ENCODE data around the gene TTLL6.

GRCh38 chr17:48779421-48779820 lies 37.6 kb downstream of the TTLL6 start:
- TF ChIP-seq EZH2 (IDR thresholded peaks at IDR 0.05) (no peak), EZH2phosphoT487 (IDR thresholded peaks at IDR 0.05) (no peak)
- TF ChIP-seq, protein P1, sequence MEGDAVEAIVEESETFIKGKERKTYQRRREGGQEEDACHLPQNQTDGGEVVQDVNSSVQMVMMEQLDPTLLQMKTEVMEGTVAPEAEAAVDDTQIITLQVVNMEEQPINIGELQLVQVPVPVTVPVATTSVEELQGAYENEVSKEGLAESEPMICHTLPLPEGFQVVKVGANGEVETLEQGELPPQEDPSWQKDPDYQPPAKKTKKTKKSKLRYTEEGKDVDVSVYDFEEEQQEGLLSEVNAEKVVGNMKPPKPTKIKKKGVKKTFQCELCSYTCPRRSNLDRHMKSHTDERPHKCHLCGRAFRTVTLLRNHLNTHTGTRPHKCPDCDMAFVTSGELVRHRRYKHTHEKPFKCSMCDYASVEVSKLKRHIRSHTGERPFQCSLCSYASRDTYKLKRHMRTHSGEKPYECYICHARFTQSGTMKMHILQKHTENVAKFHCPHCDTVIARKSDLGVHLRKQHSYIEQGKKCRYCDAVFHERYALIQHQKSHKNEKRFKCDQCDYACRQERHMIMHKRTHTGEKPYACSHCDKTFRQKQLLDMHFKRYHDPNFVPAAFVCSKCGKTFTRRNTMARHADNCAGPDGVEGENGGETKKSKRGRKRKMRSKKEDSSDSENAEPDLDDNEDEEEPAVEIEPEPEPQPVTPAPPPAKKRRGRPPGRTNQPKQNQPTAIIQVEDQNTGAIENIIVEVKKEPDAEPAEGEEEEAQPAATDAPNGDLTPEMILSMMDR (IDR thresholded peaks at IDR 0.05) = no peak
